Globus pallidus (tissue), 1 donor: ENCODE results near the gene KEAP1.

Experiments
- DNase-seq: peaks from one replicate; pipeline ENCODE4 v3.0.0-alpha.2; 2015; ENCODE audit warnings: low spot score

Gene KEAP1

DNA sequence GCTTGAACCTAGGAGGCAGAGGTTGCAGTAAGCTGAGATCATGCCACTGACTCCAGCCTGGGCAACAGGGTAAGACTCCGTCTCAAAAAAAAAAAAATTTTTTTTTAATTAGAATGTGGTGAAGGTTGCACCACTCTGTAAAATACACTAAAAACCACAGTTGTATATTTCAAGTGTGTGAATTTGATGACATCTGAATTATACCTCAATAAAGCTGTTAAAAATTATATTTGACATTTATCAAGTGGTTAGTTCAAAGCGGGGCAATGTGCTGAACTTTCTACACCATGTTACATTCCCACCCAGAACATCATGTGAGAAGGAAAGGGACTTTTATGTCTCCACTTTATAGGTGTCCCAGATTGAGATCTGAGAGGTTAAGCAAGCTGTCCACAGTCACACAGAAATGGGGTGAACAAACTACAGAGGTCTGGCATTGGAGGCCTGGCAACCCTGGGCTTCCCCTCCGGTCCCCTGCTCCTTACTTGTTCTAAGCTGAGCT lies 20.0 kb upstream of the KEAP1 start:
- no peak for DNase-seq

DNA sequence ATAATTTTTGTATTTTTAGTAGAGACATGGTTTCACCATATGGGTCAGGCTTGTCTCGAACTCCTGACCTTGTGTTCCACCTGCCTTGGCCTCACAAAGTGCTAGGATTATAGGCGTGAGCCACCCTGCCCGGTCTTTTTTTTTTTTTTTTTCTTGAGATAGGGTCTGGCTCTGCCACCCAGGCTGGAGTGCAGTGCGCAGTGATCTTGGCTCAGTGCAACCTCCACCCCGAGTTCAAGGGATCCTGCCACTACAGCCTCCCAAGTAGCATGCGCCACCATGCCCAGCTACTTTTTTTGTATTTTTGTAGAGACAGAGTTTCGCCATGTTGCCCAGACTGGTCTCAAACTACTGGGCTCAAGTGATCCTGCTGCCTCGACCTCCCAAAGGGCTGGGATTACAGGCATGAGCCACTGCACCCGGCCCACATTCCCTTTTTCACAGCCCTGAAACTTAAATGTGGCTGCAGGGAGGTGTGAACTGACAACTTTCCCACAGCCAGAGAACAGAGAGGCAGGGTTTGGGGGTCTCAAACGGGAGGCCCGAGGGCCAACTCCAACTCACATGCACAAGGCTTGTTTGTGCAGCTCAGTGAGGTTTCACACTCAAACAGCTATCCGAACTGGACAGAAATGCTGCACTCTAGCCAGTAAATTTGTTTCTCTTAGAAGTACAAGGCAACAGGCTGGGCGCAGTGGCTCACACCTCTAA lies 18.5 kb upstream of the KEAP1 start:
- DNase-seq = no peak

DNA sequence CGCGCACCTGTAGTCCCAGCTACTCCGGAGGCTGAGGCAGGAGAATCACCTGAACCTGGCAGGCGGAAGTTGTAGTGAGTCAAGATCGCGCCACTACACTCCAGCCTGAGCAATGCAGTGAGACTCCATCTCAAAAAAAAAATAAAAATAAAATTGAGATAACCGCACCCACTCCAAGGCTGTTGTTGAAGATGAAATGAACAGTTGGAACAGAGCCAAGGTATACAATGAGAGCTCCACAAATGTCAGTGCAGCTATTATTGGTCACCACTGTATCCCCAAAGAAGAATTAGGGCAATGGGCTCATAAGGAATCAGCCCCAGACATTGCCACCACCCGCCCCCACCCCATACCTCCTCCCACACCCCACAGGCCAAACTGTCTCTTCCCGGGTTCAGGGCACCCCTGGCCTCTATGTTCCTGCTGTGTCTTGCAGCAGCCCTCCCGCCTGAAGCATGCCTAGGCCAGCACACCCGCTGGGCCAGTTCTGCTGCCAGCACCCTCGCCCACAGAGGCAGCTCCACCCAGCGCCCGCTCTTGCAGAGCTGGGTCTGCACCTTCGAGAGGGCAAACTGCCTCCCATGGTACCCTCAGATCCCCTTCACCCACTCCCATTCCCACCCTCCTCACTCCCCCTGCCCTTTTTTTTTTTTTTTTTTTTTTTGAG lies 17.6 kb upstream of the KEAP1 start:
- no peak for DNase-seq

DNA sequence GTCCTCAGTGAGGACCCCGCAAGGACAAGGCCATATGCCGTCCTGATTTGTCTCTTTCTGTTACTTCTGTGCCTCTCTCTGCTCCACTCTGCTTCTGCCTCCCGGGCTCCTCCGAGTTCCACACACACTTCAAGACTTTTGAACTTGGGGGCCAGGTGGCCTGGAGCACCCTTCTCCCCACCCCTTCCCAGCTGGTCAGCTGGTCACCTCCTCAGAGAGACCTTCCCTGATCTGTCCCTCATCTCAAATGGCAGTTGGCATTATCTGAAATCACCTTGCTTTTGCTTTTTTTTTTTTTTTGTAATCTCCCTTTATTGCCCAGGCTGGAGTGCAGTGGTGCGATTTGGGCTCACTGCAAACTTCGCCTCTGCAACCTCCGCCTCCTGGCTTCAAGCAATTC lies 16.3 kb upstream of the KEAP1 start:
- no peak for DNase-seq

DNA sequence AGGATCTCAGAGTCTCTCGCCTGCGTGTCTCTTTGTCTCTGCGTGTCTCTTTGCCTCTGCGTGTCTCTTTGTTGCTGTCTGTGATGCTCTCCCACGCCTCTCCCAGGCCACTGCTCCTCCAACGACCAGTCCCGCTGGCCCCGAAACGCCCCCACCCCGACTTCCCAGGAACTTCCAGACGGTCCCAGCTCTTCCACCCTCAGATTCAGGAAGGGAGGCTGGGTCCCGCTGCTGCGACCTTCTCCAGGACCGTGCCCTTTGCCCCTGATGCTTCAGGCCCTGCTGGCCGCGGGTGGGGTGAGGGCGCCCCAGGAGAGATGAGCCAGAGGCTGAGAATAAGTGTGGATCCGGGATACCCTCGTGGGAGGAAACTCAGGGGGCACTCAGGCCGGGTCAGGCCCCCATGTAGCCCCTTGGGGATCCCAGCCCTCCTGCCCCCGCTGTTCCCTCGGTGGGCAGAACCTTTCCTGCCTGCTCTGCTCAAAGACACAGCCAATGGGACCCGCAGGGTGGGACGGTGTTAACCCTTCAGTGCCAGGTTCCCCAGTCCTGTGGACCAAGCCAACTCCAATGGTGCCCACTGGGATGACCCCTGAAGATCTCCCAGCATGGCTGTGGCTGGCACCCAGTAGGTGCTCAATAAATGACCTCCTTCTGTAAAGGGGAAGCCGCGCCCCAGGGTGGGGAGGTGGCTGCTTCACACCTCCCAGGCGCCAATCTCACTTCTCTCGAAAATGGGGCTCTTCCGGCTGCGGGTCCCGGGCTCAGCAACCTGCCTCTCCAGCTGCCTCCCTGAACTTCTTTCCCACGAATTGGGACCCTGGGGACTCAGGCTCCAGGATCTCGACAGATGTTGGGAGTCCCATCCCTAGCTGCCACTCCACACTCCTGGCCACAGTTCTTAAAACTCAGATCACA lies 15.5 kb upstream of the KEAP1 start:
- DNase-seq = no peak

DNA sequence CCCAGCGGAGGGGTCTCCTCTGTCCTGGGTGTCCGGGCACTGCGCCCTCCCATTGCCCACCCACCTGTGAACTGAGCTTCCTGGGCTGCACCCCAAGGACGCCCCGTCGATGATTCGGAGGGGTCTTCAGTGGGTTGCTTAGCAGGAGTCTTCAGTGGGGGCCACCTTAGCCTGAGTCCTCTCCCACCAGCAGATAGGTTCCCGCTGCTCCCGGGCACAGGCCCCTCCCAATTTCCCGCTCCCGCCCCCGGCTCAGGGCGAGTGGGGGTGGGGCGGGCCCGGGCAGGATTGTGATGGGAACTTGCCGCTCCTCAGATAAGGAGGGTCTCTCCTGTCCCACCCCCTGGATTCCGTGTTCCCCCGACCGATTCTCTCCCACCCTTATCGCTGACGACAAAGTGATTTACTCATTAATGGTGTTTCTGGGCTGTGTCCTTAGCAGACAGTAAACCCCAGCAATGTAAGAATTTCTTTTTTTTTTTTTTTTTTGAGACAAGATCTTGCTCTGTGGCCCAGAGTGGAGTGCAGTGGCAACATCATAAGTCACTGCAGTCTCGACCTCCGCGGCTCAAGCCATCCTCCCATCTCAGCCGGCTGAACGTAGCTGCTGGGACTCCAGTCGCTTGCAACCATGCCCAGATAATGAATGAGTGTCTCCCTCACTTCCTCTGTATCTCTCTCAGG lies 14.7 kb upstream of the KEAP1 start:
- peak; percentile 80 for DNase-seq

DNA sequence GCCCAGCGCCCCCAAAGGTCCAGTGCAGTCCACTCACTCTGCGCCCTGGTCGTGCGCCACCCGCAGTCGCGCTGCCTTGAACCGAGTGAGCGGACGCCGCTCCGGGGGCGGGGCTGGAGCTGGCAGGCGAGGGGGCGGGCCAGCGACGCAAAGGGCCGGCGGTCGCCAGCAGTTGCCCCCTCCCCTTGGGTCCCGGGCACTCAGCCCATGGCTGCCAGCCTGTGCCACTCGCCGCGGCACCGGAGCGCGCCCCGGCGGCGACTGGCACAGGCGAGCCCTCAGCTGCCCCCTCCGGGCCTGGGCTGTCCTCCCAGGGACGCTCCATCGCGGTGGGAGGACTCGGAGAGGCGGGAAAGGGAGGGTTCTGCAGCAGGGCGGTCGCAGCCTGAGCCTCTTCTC lies 14.2 kb upstream of the KEAP1 start, which contains the start of gene S1PR5:
TSS of gene S1PR5 (minus strand) at position 87 of the 399 bp plus-strand sequence. CDS start 2,436 bp downstream, outside the sequence.
- peak; percentile 96 for DNase-seq

DNA sequence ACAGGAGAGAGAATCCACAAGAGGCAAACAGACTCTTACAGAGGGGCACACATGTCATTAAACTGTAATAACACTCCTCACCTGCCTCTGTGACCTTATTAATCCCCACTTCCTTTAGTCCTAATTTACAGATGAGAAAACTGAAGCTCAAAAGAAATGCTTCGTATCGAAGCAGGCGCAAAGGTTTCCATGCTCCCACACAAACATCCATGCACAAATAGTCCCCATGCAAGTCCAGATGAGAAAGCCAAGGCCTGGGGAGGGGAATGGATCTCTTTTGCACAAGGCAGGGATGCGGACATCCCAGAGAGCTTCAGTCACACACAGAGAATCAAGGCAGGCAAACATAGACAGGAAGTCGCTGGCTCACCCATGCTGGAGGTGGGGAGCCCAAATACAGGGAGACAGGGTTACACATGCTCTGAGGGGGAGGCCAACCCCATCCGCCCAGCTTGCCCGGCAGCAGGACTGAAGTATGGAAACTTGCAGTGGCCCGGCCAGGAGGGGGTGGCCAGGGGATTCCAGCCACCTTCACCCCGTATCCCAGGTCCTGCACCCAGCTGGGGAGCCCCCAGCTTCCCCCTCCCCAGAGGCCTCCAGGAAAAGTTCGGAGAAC lies 13.6 kb upstream of the KEAP1 start:
- no peak for DNase-seq

DNA sequence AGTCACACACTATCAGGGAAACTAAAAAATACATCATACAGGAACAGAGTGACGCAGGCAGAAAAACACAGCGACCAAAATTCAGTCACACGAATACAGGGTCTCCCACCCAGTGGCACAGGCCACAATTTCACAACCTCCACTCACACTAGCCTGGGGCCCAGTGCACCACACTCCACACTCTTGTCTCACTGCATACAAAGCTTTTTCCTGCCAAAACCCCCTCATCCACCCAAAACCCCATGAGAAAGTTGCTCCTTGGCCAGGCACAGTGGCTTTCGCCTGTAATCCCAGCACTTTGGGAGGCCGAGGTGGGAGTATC lies 12.9 kb upstream of the KEAP1 start:
- DNase-seq = no peak

DNA sequence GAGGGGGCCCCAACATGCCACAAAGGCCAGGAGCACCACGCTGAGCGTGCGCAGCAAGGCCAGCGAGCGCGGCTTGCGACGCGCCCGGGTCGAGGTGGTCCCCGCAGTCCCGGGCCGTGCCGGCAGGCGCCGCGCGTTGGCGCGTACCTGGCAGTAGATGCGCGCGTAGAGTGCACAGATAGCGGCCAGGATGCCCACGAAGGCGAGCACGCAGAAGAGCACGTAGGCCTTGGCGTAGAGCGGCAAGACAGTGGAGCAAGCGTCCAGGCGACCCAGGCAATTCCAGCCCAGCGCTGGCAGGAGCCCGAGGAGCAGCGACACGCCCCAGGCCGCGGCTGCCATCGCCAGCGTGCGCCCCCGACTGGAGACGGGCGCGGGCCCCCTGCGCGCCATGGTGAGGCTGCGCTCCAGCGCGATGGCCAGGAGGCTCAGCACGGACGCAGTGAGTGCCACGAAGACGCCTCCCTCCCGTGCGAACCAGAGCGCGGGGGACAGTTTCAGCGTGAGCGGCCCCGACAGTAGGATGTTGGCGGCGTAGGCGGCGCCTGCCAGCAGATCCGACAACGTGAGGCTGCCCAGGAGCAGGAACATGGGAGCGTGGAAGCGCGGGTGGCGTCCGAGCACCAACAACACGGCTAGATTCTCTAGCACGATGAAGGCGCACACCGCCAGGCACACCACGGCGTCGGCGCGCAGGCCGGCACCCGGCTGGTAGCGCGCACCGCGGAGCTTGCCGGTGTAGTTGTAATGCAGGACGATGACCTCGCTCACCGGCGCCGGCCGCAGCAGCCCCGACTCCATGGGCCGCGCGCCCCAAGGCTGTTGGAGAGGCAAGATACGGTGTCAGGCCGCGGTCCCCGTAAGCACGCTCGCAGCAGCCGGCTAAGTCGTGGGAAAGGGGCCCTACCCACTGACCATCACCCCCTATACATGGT lies 11.3 kb upstream of the KEAP1 start:
- no peak for DNase-seq

DNA sequence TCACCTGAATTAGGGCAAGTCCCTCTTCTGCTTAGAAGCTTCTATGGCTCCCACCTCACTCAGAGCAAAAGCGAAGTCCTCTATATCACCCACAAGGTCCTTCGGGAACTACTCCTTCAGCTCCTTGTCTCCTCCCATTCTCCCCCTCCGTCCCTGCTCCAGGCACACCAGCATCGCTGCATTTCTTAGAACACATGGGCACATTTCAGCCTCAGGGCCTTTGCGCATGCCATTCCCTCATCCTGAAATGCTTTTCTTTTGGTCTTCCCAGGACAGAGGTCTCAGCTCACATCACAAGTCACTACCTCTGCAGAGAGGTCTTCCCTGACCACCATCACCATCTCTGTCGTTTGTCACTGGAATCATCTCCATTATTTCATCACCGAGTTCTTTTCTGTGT lies 10.1 kb upstream of the KEAP1 start:
- DNase-seq = no peak

DNA sequence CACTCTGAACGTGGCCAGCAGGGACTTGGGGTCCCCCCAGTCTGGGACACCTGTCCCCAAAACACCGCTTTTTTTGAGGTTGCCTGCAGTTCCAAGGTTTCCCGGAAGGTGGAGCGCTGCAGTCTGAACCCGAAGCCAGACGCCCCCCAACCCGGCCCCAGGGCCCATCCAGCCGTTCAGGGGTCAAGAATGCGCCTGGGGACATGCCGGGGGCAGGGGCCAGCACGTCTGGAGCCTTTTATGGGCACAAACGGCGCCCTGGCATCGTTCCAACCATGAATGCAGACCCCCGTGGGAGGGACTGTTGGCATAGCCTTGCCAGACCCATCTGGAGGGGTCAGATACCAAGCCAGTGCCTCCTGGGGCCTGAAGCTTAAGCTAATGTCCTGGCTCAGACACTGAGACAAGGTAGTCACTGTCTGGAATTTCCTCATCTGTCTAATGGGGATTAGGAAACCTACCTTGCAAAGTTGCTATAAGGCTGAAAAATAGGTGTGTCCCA lies 7.2 kb upstream of the KEAP1 start:
- DNase-seq = no peak

DNA sequence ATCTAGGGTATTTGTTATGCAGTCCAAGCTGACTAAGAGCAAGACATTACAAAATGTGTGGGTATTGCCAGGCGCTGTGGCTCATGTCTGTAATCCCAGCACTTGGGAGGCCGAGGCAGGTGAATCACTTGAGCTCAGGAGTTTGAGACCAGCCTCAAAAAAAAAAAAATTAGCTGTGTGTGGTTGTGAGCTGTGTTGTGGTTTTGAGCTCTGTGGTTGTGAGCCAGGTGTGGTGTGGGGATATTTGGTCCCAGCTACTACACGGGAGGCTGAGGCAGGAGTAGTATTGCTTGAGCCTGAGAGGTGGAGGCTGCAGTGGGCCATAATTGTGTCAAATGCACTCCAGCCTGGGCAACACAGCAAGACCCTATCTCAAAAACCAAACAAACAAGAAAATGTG lies 5.6 kb upstream of the KEAP1 start:
- no peak for DNase-seq

DNA sequence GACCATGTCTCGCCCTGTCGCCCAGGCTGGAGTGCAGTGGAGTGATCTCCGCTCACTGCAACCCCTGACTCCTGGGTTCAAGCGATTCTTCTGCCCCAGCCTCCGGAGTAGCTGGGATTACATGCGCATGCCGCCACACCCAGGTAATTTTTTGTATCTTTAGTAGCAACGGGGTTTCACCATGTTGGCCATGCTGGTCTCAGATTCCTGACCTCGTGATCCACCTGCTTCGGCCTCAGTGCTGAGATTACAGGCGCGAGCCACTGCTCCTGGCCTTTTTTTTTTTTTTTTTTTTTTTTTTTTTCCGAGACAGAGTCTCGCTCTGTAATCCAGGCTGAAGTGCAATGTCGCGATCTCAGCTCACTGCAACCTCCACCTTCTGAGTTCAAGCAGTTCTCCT lies 4.9 kb upstream of the KEAP1 start:
- DNase-seq = no peak

DNA sequence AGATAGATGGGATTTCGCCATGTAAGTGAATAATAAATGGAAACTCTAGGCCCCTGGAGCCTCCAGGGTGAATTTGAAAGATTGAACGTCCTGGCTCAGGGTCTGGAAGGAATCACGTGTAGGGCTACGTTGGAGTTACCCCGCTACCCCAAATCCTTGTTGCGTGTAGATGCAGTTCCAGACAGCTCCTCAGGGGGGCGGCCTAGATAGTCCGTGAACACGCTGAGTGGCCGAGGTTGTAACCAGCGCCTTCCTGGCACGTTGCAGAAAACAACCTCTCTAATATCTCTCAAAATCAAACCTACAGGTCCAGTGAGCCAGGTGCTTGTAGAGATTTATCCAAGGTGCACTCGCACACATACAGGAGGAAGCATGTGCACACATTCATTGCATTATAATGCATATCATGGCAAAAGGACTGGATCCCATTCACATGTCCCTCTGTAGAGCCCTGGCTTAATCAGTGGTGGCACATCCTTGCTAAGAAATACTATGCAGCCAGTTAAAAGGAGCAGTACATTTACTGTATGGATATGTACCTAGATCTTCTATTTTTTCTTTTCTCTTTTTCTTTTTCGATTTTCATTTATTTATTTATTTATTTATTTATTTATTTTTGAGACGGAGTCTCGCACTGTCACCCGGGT lies 2.5 kb upstream of the KEAP1 start:
- no peak for DNase-seq

DNA sequence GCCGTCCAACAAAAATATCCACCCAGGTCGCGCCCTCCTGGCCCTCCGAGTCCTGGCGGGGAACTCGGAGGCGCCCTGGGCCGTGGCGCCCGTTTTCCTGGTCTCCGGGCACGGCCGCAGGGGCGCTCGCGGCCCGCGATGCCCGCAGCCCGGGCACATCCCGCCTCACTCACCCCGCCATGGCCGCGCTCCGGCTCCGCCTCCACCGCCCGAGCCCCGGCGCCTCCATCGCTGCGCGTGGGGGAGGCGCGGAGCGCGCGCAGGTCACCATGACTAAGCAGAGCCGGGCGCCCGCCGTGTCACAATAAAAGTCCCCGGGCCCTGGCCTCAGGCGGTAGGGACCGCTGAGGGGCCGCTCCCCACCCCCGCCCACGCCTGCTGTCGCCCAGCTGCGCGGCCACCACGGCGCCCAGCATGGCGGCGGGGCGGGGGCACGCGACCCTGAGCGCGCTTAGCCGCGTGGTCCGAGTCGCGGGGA lies 593 bp downstream of the KEAP1 start:
- DNase-seq = peak; percentile 87

DNA sequence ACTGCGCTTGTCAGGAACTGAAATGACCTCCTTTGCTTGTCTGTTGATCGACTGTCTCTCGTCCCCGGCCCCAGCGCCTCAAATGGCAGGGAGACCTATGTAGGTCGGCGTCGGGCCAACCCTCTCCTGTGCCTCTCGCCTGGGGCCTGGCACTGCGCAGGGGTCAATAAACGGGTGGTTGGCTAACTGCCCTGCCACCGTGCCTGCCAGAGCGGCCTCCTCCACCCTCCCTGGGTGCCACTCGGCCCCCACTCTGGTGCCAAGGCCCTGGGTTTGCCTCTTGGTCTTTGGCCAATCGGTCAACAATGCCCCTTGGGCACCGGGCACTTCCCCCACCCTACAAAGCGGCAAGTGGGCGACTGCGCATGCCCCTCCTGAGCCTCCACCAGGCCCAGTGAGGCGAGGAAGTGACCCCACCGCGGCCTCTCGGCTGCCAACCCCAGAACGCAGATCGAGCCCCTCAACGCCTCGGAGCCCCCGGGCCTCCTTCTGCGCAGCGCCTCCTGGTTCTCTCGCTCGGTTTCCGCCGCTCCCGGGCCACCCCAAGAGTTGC lies 1.1 kb downstream of the KEAP1 start:
- peak; percentile 82 for DNase-seq

DNA sequence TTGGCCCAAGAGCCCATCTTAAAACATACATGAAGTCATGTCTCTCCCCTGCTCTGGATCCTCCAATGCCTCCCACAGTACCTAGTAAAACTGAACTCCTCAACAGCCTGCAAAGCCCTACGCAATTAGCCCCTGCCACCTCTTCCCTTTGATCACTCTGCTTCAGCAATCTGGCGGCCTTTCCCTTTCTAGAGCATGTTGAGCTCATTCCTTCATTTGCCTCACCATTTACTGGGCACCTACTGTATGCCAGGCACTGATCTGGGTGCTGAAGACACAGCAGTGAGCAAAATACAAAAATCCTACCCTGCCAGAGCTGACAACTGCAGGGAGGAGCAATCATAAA lies 2.9 kb downstream of the KEAP1 start:
- DNase-seq = no peak

DNA sequence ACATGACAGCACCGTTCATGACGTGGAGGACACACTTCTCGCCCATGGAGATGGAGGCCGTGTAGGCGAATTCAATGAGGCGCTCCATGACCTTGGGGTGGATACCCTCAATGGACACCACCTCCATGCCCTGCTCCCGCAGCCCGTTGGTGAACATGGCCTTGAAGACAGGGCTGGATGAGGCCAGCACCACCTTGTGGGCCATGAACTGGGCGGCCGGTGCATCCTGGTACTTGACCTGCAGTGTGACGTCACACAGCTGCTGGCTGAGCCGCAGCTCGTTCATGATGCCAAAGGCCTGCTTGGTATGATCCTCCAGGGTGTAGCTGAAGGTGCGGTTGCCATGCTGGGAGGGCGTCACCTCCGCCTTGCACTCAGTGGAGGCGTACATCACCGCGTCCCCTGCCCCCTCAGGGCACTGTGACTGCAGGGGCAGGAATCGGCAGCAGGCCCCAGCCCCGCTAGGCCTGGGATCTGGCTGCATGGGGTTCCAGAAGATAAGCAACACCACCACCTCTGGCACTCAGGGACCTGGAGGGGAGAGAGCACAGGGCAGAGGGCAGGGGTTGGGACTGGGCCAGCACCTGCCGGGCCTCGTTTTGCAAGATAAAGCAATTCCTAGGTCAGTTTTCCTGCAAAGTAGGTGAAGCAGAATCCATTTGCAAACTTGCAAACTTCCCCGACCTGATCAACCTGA lies 3.5 kb downstream of the KEAP1 start:
- DNase-seq = no peak
